ENCODE measurements around the gene RBSN.
A peak's percentile ranks its signal among the peaks of the same experiment; 100 is the strongest.

RBSN gene

DNA sequence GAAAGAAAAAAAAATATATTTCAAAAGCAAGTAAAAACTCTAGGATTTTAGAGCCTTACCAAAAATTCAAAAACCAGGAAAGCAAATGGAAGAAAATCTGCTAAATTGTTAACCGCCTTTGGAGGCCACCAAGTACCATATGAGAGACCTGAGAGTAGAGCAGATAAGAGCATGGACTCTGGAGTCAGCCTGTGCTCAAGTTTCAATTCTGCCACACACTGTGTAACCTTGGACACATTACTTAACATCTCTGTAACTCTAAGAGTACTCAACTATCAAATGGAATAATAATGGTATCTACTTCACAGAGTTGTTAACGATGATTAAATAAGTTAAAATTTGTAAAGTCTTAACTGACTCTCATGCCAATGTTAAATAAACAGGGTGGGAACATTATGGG, 12.7 kb downstream of the RBSN start:
- DNase-seq (ENCODE audit: low read depth), result no peak
- no peak overlapping the region for H3K4me3 ChIP-seq (ENCODE audit: low read depth, low read length)
- TF ChIP-seq, protein P1, sequence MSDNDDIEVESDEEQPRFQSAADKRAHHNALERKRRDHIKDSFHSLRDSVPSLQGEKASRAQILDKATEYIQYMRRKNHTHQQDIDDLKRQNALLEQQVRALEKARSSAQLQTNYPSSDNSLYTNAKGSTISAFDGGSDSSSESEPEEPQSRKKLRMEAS (IDR thresholded peaks at IDR 0.05; ENCODE audit: low read depth, low read length), result no peak
- no peak for TF ChIP-seq POLR2A (IDR thresholded peaks at IDR 0.05; ENCODE audit: extremely low read depth, insufficient read length)
- TF ChIP-seq, protein P2, sequence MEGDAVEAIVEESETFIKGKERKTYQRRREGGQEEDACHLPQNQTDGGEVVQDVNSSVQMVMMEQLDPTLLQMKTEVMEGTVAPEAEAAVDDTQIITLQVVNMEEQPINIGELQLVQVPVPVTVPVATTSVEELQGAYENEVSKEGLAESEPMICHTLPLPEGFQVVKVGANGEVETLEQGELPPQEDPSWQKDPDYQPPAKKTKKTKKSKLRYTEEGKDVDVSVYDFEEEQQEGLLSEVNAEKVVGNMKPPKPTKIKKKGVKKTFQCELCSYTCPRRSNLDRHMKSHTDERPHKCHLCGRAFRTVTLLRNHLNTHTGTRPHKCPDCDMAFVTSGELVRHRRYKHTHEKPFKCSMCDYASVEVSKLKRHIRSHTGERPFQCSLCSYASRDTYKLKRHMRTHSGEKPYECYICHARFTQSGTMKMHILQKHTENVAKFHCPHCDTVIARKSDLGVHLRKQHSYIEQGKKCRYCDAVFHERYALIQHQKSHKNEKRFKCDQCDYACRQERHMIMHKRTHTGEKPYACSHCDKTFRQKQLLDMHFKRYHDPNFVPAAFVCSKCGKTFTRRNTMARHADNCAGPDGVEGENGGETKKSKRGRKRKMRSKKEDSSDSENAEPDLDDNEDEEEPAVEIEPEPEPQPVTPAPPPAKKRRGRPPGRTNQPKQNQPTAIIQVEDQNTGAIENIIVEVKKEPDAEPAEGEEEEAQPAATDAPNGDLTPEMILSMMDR (IDR thresholded peaks at IDR 0.05; ENCODE audit: low read depth, low read length), result no peak
- no peak for TF ChIP-seq MYC (IDR thresholded peaks at IDR 0.05; ENCODE audit: low read depth, low read length)

DNA sequence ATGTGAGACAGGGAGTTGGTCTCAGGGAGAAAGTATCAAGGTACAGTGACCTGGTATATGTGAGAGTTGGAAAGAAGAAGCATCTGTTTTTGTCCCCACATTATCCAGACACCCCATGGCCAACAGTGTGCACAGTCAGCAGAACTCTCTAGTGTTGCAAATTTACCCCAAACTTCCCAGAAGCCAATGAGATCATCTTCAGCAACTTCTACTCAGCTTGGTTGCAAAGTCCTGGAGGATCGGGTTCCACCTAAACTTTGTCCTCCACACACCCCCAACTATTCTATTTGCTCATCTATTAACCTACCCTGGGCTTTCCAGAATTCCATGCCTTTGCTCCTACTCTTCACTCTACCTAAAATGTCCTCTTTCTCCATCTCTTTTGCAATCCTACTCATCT, 15.7 kb downstream of the RBSN start:
- TF ChIP-seq MYC (IDR thresholded peaks at IDR 0.05; ENCODE audit: low read depth, low read length) (no peak), POLR2A (IDR thresholded peaks at IDR 0.05; ENCODE audit: extremely low read depth, insufficient read length) (no peak)
- TF ChIP-seq, protein P1 (IDR thresholded peaks at IDR 0.05; ENCODE audit: low read depth, low read length), result no peak
- TF ChIP-seq, protein P2 (IDR thresholded peaks at IDR 0.05; ENCODE audit: low read depth, low read length), result no peak
- DNase-seq (ENCODE audit: low read depth), result no peak
- H3K4me3 ChIP-seq (ENCODE audit: low read depth, low read length), result no peak overlapping the region

DNA sequence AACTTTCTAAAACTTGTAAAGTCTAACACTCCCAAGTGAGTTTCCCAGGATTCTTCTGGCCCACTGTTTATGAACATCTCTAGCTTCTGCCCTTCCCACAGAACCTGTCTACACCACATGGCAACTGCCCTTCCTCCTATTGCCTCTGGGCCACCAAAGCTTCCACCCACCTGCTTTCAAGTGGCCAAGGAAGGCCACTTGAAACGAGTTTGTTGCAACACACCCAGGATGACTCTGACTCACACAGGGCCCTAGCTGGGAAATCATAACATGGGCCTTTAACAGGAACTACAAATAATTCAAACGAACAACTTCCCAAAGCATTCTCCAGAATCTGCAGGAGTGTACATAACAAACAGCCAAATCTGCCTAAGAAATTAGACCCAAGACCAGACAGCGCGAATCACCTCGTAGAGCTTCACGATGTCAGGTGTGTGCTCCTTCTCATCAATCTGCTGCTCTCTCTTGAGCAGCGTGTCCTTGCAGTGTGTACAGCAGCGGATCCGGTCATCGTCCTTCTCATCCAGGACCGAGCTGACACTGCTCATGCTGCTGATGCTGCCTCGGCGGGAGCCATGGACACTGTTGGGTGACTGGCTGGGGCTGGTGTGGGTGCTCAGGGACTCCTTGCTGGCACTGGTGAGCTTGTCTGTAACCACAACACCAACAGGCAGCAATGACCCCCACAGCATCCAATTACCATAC, 16.8 kb downstream of the RBSN start:
- peak; percentile 65 for DNase-seq (ENCODE audit: low read depth)
- TF ChIP-seq MYC (IDR thresholded peaks at IDR 0.05; ENCODE audit: low read depth, low read length), result no peak
- TF ChIP-seq, protein P1 (IDR thresholded peaks at IDR 0.05; ENCODE audit: low read depth, low read length), result peak; percentile 55
- H3K4me3 ChIP-seq (ENCODE audit: low read depth, low read length), result no peak overlapping the region

DNA sequence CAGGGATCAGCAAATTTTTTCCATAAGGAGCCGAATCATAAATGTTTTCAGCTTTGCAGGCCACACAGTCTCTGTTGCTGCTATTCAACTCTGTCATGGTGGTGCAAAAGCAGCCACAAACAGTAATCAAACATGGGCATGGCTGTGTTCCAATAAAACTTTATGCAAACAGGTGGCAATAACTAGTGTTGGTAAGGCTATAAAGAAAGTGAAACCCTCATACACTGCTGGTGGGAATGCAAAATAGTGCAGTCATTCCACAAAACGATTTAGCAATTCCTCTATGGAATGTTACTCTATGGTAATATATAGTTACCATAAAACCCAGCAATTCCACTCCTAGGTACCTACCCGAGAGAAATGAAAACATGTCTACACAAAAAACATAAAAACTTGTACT, 19.9 kb downstream of the RBSN start:
- DNase-seq (ENCODE audit: low read depth), result no peak
- TF ChIP-seq POLR2A (IDR thresholded peaks at IDR 0.05; ENCODE audit: extremely low read depth, insufficient read length) (no peak), MYC (IDR thresholded peaks at IDR 0.05; ENCODE audit: low read depth, low read length) (no peak)
- H3K4me3 ChIP-seq (ENCODE audit: low read depth, low read length), result no peak overlapping the region

DNA sequence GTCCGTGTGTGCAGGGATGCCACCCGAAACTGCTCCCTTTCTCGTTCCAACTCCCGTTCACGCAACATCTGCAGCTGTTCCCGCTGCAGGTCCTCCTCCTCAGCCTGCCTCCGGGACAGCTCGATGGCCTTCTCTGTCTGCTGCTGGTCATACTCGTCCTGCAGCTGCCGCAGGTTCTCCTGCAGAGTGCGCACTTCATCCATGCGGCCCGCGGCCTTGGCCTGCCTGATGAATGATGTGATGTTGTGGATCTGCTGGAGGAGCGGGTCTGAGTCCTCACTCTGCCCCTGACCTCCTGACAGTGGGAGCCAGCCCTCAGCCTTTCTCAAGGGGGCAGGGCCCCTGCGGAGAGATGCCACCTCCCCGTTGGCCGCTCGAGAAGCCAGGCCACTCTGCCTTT, 24.4 kb downstream of the RBSN start:
- no peak for DNase-seq (ENCODE audit: low read depth)
- TF ChIP-seq POLR2A (IDR thresholded peaks at IDR 0.05; ENCODE audit: extremely low read depth, insufficient read length) (no peak), MYC (IDR thresholded peaks at IDR 0.05; ENCODE audit: low read depth, low read length) (no peak)
- TF ChIP-seq, protein P2 (IDR thresholded peaks at IDR 0.05; ENCODE audit: low read depth, low read length), result no peak
- TF ChIP-seq, protein P1 (IDR thresholded peaks at IDR 0.05; ENCODE audit: low read depth, low read length), result no peak
- no peak overlapping the region for H3K4me3 ChIP-seq (ENCODE audit: low read depth, low read length)

DNA sequence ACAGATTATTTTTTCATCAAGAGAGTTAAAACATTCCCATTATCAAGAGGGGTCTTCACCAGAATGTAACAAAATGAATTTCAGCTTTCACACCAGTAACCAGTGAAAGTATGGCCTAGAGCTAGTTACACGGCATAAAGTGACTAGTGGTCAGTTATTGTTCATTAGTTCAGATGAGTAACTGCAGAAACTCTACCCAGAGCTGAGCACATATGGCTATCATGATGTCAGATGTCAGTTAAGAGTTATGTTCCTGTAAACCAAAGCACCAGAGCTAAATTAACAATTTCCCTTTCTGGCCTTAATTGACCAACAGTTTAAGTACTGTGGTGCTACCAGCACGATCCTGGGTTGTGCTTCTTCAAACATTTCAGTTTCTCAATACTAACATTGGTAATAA, 27.2 kb downstream of the RBSN start:
- no peak for DNase-seq (ENCODE audit: low read depth)
- TF ChIP-seq MYC (IDR thresholded peaks at IDR 0.05; ENCODE audit: low read depth, low read length), result no peak
- TF ChIP-seq, protein P2 (IDR thresholded peaks at IDR 0.05; ENCODE audit: low read depth, low read length), result no peak
- no peak for TF ChIP-seq POLR2A (IDR thresholded peaks at IDR 0.05; ENCODE audit: extremely low read depth, insufficient read length)
- H3K4me3 ChIP-seq (ENCODE audit: low read depth, low read length), result no peak overlapping the region

DNA sequence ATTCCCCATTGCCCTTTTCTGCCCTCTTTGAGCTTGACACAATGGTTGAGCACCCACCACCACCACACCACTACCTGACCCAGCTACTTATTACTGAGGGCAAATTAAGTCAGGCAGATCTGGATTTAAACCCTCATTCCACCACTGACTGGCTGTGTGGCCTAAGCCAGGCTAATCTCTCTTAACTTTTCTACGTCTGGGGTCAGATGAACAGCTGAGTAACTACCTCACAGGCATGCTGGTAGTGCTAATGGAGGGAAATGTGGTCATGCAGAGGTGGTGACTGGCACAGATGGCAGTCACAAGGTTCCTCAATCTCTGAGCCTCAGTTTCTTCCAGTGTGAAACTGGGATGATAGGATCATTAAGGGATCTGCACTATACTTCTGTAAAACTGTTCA, 29.5 kb downstream of the RBSN start:
- TF ChIP-seq, protein P2 (IDR thresholded peaks at IDR 0.05; ENCODE audit: low read depth, low read length), result no peak
- TF ChIP-seq MYC (IDR thresholded peaks at IDR 0.05; ENCODE audit: low read depth, low read length), result no peak
- TF ChIP-seq POLR2A (IDR thresholded peaks at IDR 0.05; ENCODE audit: extremely low read depth, insufficient read length), result no peak
- TF ChIP-seq, protein P1 (IDR thresholded peaks at IDR 0.05; ENCODE audit: low read depth, low read length), result no peak
- H3K4me3 ChIP-seq (ENCODE audit: low read depth, low read length), result no peak overlapping the region
- DNase-seq (ENCODE audit: low read depth), result no peak
